H1 (cell line): Measurements from ENCODE around the gene ZBTB22. TPM values are rescaled to one million over a fixed set of nuclear protein-coding genes. Genes with fewer than 3 reads are reported as not detected.

Experiments
- CTCF ChIA-PET: fragments of 300-600 bp; sonication (Branson Sonifier 250); formaldehyde crosslinking; loops from one replicate; lab custom pipeline; 2021; ENCODE audit not compliant: partially characterized antibody; lab: Charles Lee
- POLR2A ChIA-PET: fragments of 300-600 bp; sonication (Branson Sonifier 250); formaldehyde crosslinking; loops from one replicate; lab custom pipeline; 2021; ENCODE audit warnings: inconsistent platforms; ENCODE audit not compliant: partially characterized antibody; lab: Charles Lee
- DNase-seq, 2 experiments: peaks; one replicate each; pipeline versions ENCODE4 v3.0.0 to v3.0.0-alpha.2; 2010 to 2022; ENCODE audit warnings: low spot score in 2 of 2, low read depth in 1 of 2, mixed read lengths in 1 of 2
- FAIRE-seq: peaks from 2 replicates; lab custom pipeline; 2011; peaks lifted over from hg19 to GRCh38; lab: Jason Lieb, UNC
- H2AFZ ChIP-seq: 2 replicates; pipeline ENCODE4 v1.8.1; 2012; ENCODE audit warnings: low read length, inconsistent platforms
- H2AK5ac ChIP-seq: 2 replicates; pipeline ENCODE4 v1.6.1; 2013; ENCODE audit warnings: low read depth, low read length
- H2BK120ac ChIP-seq: replicated peaks from 2 replicates; pipeline ENCODE3; 2013; ENCODE audit warnings: low read depth, low read length, inconsistent platforms
- H2BK12ac ChIP-seq: 2 replicates; pipeline ENCODE4 v1.6.1; 2013; ENCODE audit warnings: low read depth, low read length
- H2BK15ac ChIP-seq: 2 replicates; pipeline ENCODE4 v1.6.1; 2013; ENCODE audit warnings: low read length
- H2BK20ac ChIP-seq: 2 replicates; pipeline ENCODE4 v1.6.1; 2013; ENCODE audit warnings: low read length
- H2BK5ac ChIP-seq: 2 replicates; pipeline ENCODE4 v1.6.1; 2013; ENCODE audit warnings: low read depth, low read length
- H3K14ac ChIP-seq: 2 replicates; pipeline ENCODE4 v1.6.1; 2013; ENCODE audit warnings: inconsistent platforms; ENCODE audit not compliant: insufficient read length
- H3K18ac ChIP-seq: 2 replicates; pipeline ENCODE4 v1.6.1; 2013; ENCODE audit warnings: low read length; ENCODE audit errors: extremely low read depth
- H3K23ac ChIP-seq: 2 replicates; pipeline ENCODE4 v1.6.1; 2013; ENCODE audit warnings: inconsistent platforms; ENCODE audit not compliant: insufficient read length
- H3K23me2 ChIP-seq: 2 replicates; pipeline ENCODE4 v1.6.1; 2013; ENCODE audit warnings: low read depth, low read length
- H3K27ac ChIP-seq: 2 replicates; pipeline ENCODE4 v1.6.1; 2011; ENCODE audit warnings: low read depth, low read length, inconsistent platforms
- H3K27me3 ChIP-seq, 4 experiments: replicated peaks in 1 of 4; 1 replicate in 1 of 4; 2 replicates in 3 of 4; pipeline versions ENCODE4 v1.6.1 to v1.8.1; 2011 to 2013; ENCODE audit warnings: low read length in 3 of 4, mild to moderate bottlenecking in 3 of 4, inconsistent platforms in 2 of 4, mixed read lengths in 2 of 4, moderate library complexity in 1 of 4; ENCODE audit not compliant: control insufficient read depth in 3 of 4, insufficient read depth in 3 of 4; ENCODE audit errors: extremely low read depth in 1 of 4
- H3K36me3 ChIP-seq, 4 experiments: 2 replicates each; pipeline versions ENCODE4 v1.6.1 to v1.8.1; 2011 to 2013; ENCODE audit warnings: mild to moderate bottlenecking in 4 of 4, low read length in 3 of 4, moderate library complexity in 2 of 4, control low read depth in 1 of 4, inconsistent platforms in 1 of 4; ENCODE audit not compliant: insufficient read depth in 4 of 4, control insufficient read depth in 2 of 4
- H3K4ac ChIP-seq: replicated peaks from 2 replicates; pipeline ENCODE3; 2013; ENCODE audit warnings: low read length, low read depth, mixed read lengths, inconsistent platforms; ENCODE audit not compliant: insufficient read length
- H3K4me1 ChIP-seq, 4 experiments: replicated peaks in 1 of 4; 1 replicate in 1 of 4; 2 replicates in 3 of 4; pipeline versions ENCODE4 v1.6.1 to v1.8.1; 2011 to 2013; ENCODE audit warnings: low read length in 3 of 4, inconsistent platforms in 2 of 4, mixed read lengths in 1 of 4; ENCODE audit not compliant: insufficient read depth in 4 of 4, control insufficient read depth in 3 of 4
- H3K4me2 ChIP-seq, 2 experiments: 2 replicates each; pipeline versions ENCODE4 v1.6.1 to v1.8.1; 2011 to 2013; ENCODE audit warnings: low read depth in 2 of 2, low read length in 2 of 2, control low read depth in 1 of 2, inconsistent platforms in 1 of 2, mild to moderate bottlenecking in 1 of 2; ENCODE audit not compliant: insufficient read depth in 1 of 2
- H3K4me3 ChIP-seq, 4 experiments: fragments of 200-600, 300-600 bp in 1 of 4; sonication (generic), shearing (Covaris generic), sonication (Bioruptor Twin) in 1 of 4; 2 replicates each; pipeline versions ENCODE4 v1.5.1 to v1.8.1; 2011 to 2016; ENCODE audit warnings: low read length in 4 of 4, low read depth in 3 of 4, control low read depth in 2 of 4, inconsistent platforms in 2 of 4, mild to moderate bottlenecking in 2 of 4, mixed read lengths in 1 of 4, moderate library complexity in 1 of 4; ENCODE audit not compliant: insufficient read depth in 2 of 4; ENCODE audit errors: extremely low read depth in 1 of 4
- H3K56ac ChIP-seq: replicated peaks from 2 replicates; pipeline ENCODE3; 2013; ENCODE audit warnings: low read depth, mild to moderate bottlenecking, mixed read lengths, low read length, inconsistent platforms; ENCODE audit not compliant: insufficient read length
- H3K79me1 ChIP-seq: 2 replicates; pipeline ENCODE4 v1.6.1; 2013; ENCODE audit warnings: low read depth, low read length, control low read depth
- H3K79me2 ChIP-seq, 2 experiments: 2 replicates each; pipeline versions ENCODE4 v1.6.1 to v1.8.1; 2012 to 2013; ENCODE audit warnings: low read length in 2 of 2, mild to moderate bottlenecking in 2 of 2, inconsistent platforms in 1 of 2; ENCODE audit not compliant: insufficient read depth in 2 of 2, control insufficient read depth in 1 of 2
- H3K9ac ChIP-seq, 4 experiments: replicated peaks in 1 of 4; 1 replicate in 1 of 4; 2 replicates in 3 of 4; pipeline versions ENCODE4 v1.6.1 to v1.8.1; 2011 to 2013; ENCODE audit warnings: low read depth in 3 of 4, low read length in 3 of 4, control low read depth in 2 of 4, mild to moderate bottlenecking in 2 of 4, moderate library complexity in 2 of 4, inconsistent platforms in 1 of 4; ENCODE audit errors: extremely low read depth in 1 of 4
- H3K9me3 ChIP-seq, 2 experiments: 2 replicates each; pipeline versions ENCODE4 v1.6.1 to v1.8.1; 2012 to 2013; ENCODE audit warnings: mild to moderate bottlenecking in 2 of 2, moderate library complexity in 2 of 2, control low read depth in 1 of 2, inconsistent platforms in 1 of 2, low read depth in 1 of 2, low read length in 1 of 2, mixed read lengths in 1 of 2; ENCODE audit not compliant: insufficient read depth in 2 of 2
- H4K20me1 ChIP-seq, 2 experiments: replicated peaks in 1 of 2; 2 replicates each; pipeline versions ENCODE3 to v1.8.1; 2011 to 2013; ENCODE audit warnings: inconsistent platforms in 2 of 2, low read length in 2 of 2, mild to moderate bottlenecking in 1 of 2; ENCODE audit not compliant: insufficient read depth in 2 of 2, control insufficient read depth in 1 of 2
- H4K5ac ChIP-seq: 2 replicates; pipeline ENCODE4 v1.6.1; 2013; ENCODE audit warnings: low read length, low read depth, mixed read lengths, inconsistent platforms; ENCODE audit not compliant: insufficient read length
- H4K8ac ChIP-seq: 2 replicates; pipeline ENCODE4 v1.8.0; 2013; ENCODE audit warnings: mild to moderate bottlenecking, moderate library complexity, low read length, inconsistent platforms; ENCODE audit not compliant: insufficient read depth; ENCODE audit errors: extremely low read depth
- H4K91ac ChIP-seq: replicated peaks from 2 replicates; pipeline ENCODE3; 2013; ENCODE audit warnings: low read length, mixed read lengths, inconsistent platforms; ENCODE audit not compliant: insufficient read length
- ASH2L ChIP-seq: fragments of 200-600, 300-600 bp; sonication (generic); IDR thresholded peaks from one replicate; pipeline ENCODE4 v1.7.1; 2017; ENCODE audit warnings: low read length
- NANOG ChIP-seq: IDR thresholded peaks from 2 replicates; pipeline ENCODE4 v1.6.1; 2011; ENCODE audit warnings: low read length, low read depth, mild to moderate bottlenecking, inconsistent platforms; ENCODE audit not compliant: insufficient read depth, poor library complexity, severe bottlenecking
- POLR2A ChIP-seq, 2 experiments: IDR thresholded peaks; 1 replicate in 1 of 2; 2 replicates in 1 of 2; pipeline ENCODE4 v1.6.1; 2011; ENCODE audit warnings: low read depth in 2 of 2, low read length in 2 of 2, mild to moderate bottlenecking in 2 of 2; ENCODE audit errors: control extremely low read depth in 1 of 2
- RNF2 ChIP-seq: fragments of 200-900, 300-1000 bp; sonication (generic); IDR thresholded peaks from 2 replicates; pipeline ENCODE4 v1.7.1; 2016; ENCODE audit warnings: borderline replicate concordance, low read depth, mild to moderate bottlenecking, antibody characterized with exemption, low read length; ENCODE audit not compliant: poor library complexity, severe bottlenecking; ENCODE audit errors: missing control alignments
- SIN3A ChIP-seq, 2 experiments: IDR thresholded peaks in 1 of 2; conservative IDR thresholded peaks in 1 of 2; 2 replicates each; pipeline ENCODE4 v1.6.1; 2011 to 2012; ENCODE audit warnings: low read length in 2 of 2, improper control_type of control experiment in 1 of 2, low read depth in 1 of 2, mild to moderate bottlenecking in 1 of 2
- SP2 ChIP-seq: IDR thresholded peaks from 2 replicates; pipeline ENCODE4 v1.6.1; 2012; ENCODE audit warnings: mild to moderate bottlenecking, low read length, inconsistent platforms
- TBP ChIP-seq: IDR thresholded peaks from 2 replicates; pipeline ENCODE4 v1.6.1; 2011; ENCODE audit warnings: low read depth, low read length, improper control_type of control experiment
- WGBS, 2 experiments: shearing (Covaris generic) in 1 of 2; methylation state at CpG; one replicate each; pipeline versions ENCODE4 v1.1.6 to v1.1.7; 2013 to 2015; ENCODE audit warnings: low lambda C conversion rate in 2 of 2, mixed read lengths in 2 of 2, inconsistent platforms in 1 of 2, low coverage in 1 of 2, missing lambda C conversion rate in 1 of 2; ENCODE audit not compliant: insufficient replicate concordance in 2 of 2, insufficient coverage in 1 of 2, insufficient read length in 1 of 2; ENCODE audit errors: extremely low coverage in 1 of 2, missing lambda C conversion rate in 1 of 2; 5-methylcytosine and 5-hydroxymethylcytosine counted together
- polyA plus RNA-seq, 7 experiments: library from polyadenylated mRNA; depleted of rRNA in 3 of 7; stranded (reverse) in 5 of 7; unstranded in 2 of 7; fragments of >200 nt in 5 of 7; fragments of 200-250 nt in 2 of 7; gene quantifications; 1 replicate in 5 of 7; 2 replicates in 1 of 7; 4 replicates in 1 of 7; pipeline versions ENCODE4 v1.2.1 to v1.2.3, GENCODE V29; 2011 to 2013; ENCODE audit warnings: missing spikeins in 2 of 7, mixed read lengths in 2 of 7
- total RNA-seq: library from RNA; stranded (reverse); fragmentation: NEBNext Ultra II Directional; extraction: Animal tissue kit (Norgen Biotek cat#: 25700); gene quantifications from 2 replicates; pipeline ENCODE4 v1.2.1, GENCODE V29; 2021
- TF ChIP-seq, protein P1 (sequence below): IDR thresholded peaks from 2 replicates; pipeline ENCODE4 v1.6.1; 2011; ENCODE audit warnings: low read depth, mild to moderate bottlenecking, low read length; ENCODE audit not compliant: insufficient read depth
- TF ChIP-seq, protein P2 (sequence below): IDR thresholded peaks from 2 replicates; pipeline ENCODE4 v1.6.1; 2012; ENCODE audit warnings: inconsistent platforms

Gene ZBTB22
- total and polyA plus RNA-seq, 2 of the 8 experiments (the other 6 are each of a cell fraction or from before 2014, with no cell fraction given) = 7.4 to 9.9 TPM

DNA sequence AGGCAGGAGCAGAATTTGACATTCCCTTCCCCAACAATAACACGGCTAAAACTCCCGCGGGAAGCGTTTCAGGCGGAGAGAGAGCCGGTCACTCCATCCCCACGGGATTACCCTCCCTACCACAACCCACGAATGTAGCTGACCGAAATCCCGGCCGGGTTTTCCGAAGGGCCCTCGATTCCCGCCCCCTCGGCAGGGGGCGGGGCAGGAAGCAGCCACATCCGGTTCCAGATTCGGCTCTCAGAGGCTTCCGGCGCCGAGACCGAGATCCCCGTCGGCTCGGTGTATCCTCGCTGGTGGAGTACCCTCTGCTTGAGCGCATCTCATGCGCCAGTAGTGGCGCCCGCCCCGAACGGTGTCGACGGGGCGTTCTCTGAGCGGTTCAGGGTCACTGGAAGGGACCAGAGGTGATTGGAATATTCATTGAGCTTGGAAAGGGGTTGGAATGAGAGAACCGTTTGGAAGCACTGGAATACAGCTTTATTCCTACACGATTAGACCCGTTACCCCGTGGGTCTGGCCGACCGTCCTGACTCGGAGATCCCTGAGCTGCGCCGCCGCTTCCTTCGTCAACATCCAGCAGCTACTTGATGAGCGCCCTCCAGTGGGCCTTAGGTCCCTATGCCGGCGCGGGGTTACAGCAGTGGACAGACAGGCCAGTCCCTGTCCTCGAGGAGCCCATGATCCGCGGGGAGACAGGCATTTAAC lies 18.2 kb downstream of the ZBTB22 start:
- peak overlapping the region; percentile 34 to 97 for H3K4me2 ChIP-seq
- ChIA-PET POLR2A (interaction anchor here (0.7 to 16.7 kb wide), 23 partner anchors 9 to 330 kb away, joined by 3 to 337 read pairs (median 4); partner anchors contain the start of genes B3GALT4, COL11A2, PFDN6 and RPS18), CTCF (interaction anchor here (0.7 to 6.2 kb wide), 13 partner anchors 9 to 1214 kb away, joined by 3 to 77 read pairs (median 4); partner anchors contain the start of genes B3GALT4, PFDN6, RPS18 and TAPBP)
- H4K91ac ChIP-seq = peak overlapping the region; percentile 50
- peak in 1 of 2 experiments; percentile 90 for DNase-seq
- H3K23ac ChIP-seq = no peak overlapping the region
- peaks cover 0 to 2% of the 10 kb centered on the region in 2 experiments for H4K20me1 ChIP-seq
- peak overlapping the region; percentile 63 to 91 (median 76) for H3K9ac ChIP-seq
- H2AFZ ChIP-seq = peak overlapping the region; percentile 77; the same call in 1 of the 2 replicates
- peak overlapping the region; percentile 80 for H3K4ac ChIP-seq
- H2AK5ac ChIP-seq = no peak overlapping the region
- 0 out of 2 replicates have a peak overlapping the region, but pooled peaks have one; percentile 39 for H2BK12ac ChIP-seq
- H4K5ac ChIP-seq = peak overlapping the region; percentile 93
- H3K14ac ChIP-seq = no peak overlapping the region
- peak overlapping the region; percentile 87 for H3K56ac ChIP-seq
- H3K18ac ChIP-seq = peak overlapping the region; percentile 95
- peak overlapping the region; percentile 19 for H2BK120ac ChIP-seq
- peak overlapping the region; percentile 79 for H3K27ac ChIP-seq
- H3K23me2 ChIP-seq = peaks cover 16% of the 10 kb centered on the region
- peak overlapping the region; percentile 76 to 99 (median 94) for H3K4me3 ChIP-seq
- peaks cover 0 to 25% of the 10 kb centered on the region in 2 experiments; a peak in 2 of 4 replicates for H3K79me2 ChIP-seq
- H3K27me3 ChIP-seq = no peaks in the 10 kb centered on the region
- H3K79me1 ChIP-seq = peaks cover 9% of the 10 kb centered on the region; the same call in 1 of the 2 replicates
- peaks cover 0 to 6% (median 4%) of the 10 kb centered on the region in 4 experiments; a peak in 6 of 7 replicates for H3K4me1 ChIP-seq
- WGBS, 2 experiments = 1% methylated on average over 54 of the region's 54 CpGs; no CpG with 5 or more reads in 1 of the 2 experiments
- peak overlapping the region; percentile 81; the same call in 1 of the 2 replicates for H2BK15ac ChIP-seq
- no peak overlapping the region for H2BK20ac ChIP-seq
- peak overlapping the region; percentile 95 for H2BK5ac ChIP-seq
- no peak for FAIRE-seq
- peak overlapping the region; percentile 74; the same call in 1 of the 2 replicates for H4K8ac ChIP-seq
- peaks cover 0 to under 1% (median 0%) of the 10 kb centered on the region in 4 experiments; a peak in 4 of 8 replicates for H3K36me3 ChIP-seq
- no peaks in the 10 kb centered on the region for H3K9me3 ChIP-seq
- TF ChIP-seq POLR2A (IDR thresholded peaks at IDR 0.05; ENCODE audit: control extremely low read depth in 1 of 2, low read depth in 2 of 2, low read length in 2 of 2) = 0 out of 3 replicates have a peak, but pooled peaks of 1 of the 2 experiments have one; percentile 19
- no peak for TF ChIP-seq ASH2L
- TF ChIP-seq NANOG = no peak
- no peak for TF ChIP-seq RNF2
- peak in 1 of 2 experiments; percentile 90; a peak in 2 of 4 replicates for TF ChIP-seq SIN3A (conservative IDR thresholded peaks at IDR 0.05 in 1 of 2, IDR thresholded peaks at IDR 0.05 in 1 of 2; ENCODE audit: low read depth in 1 of 2, low read length in 2 of 2)
- no peak for TF ChIP-seq SP2
- TF ChIP-seq, protein P1, sequence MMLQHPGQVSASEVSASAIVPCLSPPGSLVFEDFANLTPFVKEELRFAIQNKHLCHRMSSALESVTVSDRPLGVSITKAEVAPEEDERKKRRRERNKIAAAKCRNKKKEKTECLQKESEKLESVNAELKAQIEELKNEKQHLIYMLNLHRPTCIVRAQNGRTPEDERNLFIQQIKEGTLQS = no peak
- TF ChIP-seq, protein P2, sequence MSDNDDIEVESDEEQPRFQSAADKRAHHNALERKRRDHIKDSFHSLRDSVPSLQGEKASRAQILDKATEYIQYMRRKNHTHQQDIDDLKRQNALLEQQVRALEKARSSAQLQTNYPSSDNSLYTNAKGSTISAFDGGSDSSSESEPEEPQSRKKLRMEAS = 0 out of 2 replicates have a peak, but pooled peaks have one; percentile 24
- TF ChIP-seq TBP = no peak
